HCT116 (cell line): ENCODE results near the gene DHRS7B. TPM values are rescaled to one million over a fixed set of nuclear protein-coding genes. Genes with fewer than 3 reads are reported as not detected.

ENCODE experiments used
- ATAC-seq: fragments of 200-7000 bp; cut with Tn5 transposase; 2 replicates; pipeline ENCODE4 v1.9.1; 2020; ENCODE audit warnings: mild to moderate bottlenecking, moderate library complexity
- BruUV-seq: library from RNA; stranded (reverse); fragments of 400-500 nt; replicated peaks from 2 replicates; lab custom pipeline; 2021; lab: Mats Ljungman, UMichigan
- CTCF ChIA-PET: fragments of 300-600 bp; sonication (Branson Sonifier 250); formaldehyde crosslinking; loops from one replicate; lab custom pipeline; 2021; ENCODE audit warnings: antibody characterized with exemption; lab: Charles Lee
- POLR2A ChIA-PET: fragments of 300-600, 350-600 bp; sonication (Branson Sonifier 250); formaldehyde crosslinking; loops from one replicate; lab custom pipeline; 2021; ENCODE audit warnings: antibody characterized with exemption; lab: Charles Lee
- RAD21 ChIA-PET, 2 experiments: fragments of 300-600 bp; sonication (Branson Sonifier 250); formaldehyde crosslinking; loops; one replicate each; lab custom pipeline; 2023; ENCODE audit warnings: low total read pairs in 2 of 2; ENCODE audit not compliant: uncharacterized antibody in 2 of 2, unreplicated experiment in 2 of 2, low non-redundant PET in 1 of 2; lab: Charles Lee
- DNase-seq: peaks from one replicate; pipeline ENCODE4 v3.0.0-alpha.2; 2010; ENCODE audit warnings: low read depth, low spot score
- H2AFZ ChIP-seq: fragments of 200-600 bp; shearing (Covaris generic), sonication (generic); 2 replicates; pipeline ENCODE4 v1.6.1; 2017; ENCODE audit warnings: low read depth, mixed run types, mixed read lengths, antibody characterized with exemption, low read length; ENCODE audit not compliant: poor library complexity, severe bottlenecking
- H3K27ac ChIP-seq: 2 replicates; pipeline ENCODE4 v1.5.1; 2012; ENCODE audit warnings: low read depth, low read length
- H3K27me3 ChIP-seq: fragments of 200-600 bp; sonication (generic); 2 replicates; pipeline ENCODE4 v1.6.1; 2016; ENCODE audit warnings: mixed run types, low read length, mixed read lengths; ENCODE audit not compliant: insufficient read depth
- H3K36me3 ChIP-seq, 2 experiments: fragments of 200-500 bp in 1 of 2; fragments of 200-600 bp in 1 of 2; sonication (Bioruptor generic) in 1 of 2; sonication (generic) in 1 of 2; 2 replicates each; pipeline versions ENCODE4 v1.5.1 to v1.6.1; 2014 to 2016; ENCODE audit warnings: low read length in 2 of 2, inconsistent platforms in 1 of 2, mixed read lengths in 1 of 2, mixed run types in 1 of 2; ENCODE audit not compliant: insufficient read depth in 2 of 2, control insufficient read depth in 1 of 2
- H3K4me1 ChIP-seq, 2 experiments: fragments of 200-600 bp in 1 of 2; sonication (generic) in 1 of 2; 2 replicates each; pipeline versions ENCODE4 v1.5.1 to v1.6.1; 2012 to 2017; ENCODE audit warnings: low read length in 2 of 2, inconsistent platforms in 1 of 2, mild to moderate bottlenecking in 1 of 2, mixed read lengths in 1 of 2, mixed run types in 1 of 2, moderate library complexity in 1 of 2; ENCODE audit not compliant: insufficient read depth in 2 of 2, control insufficient read depth in 1 of 2
- H3K4me2 ChIP-seq: fragments of 200-600 bp; sonication (generic); 2 replicates; pipeline ENCODE4 v1.6.1; 2017; ENCODE audit warnings: mixed run types, low read length, mixed read lengths
- H3K4me3 ChIP-seq, 2 experiments: fragments of 200-600 bp in 1 of 2; sonication (generic) in 1 of 2; replicated peaks in 1 of 2; 2 replicates each; pipeline ENCODE4 v1.5.1; 2011 to 2016; ENCODE audit warnings: low read length in 2 of 2, control low read depth in 1 of 2, low read depth in 1 of 2, mild to moderate bottlenecking in 1 of 2, mixed read lengths in 1 of 2, mixed run types in 1 of 2
- H3K79me2 ChIP-seq: fragments of 200-600 bp; sonication (generic); 2 replicates; pipeline ENCODE4 v1.6.1; 2017; ENCODE audit warnings: mild to moderate bottlenecking, mixed run types, low read length, moderate library complexity, mixed read lengths; ENCODE audit not compliant: insufficient read depth
- H3K9ac ChIP-seq: fragments of 200-600 bp; sonication (generic); 2 replicates; pipeline ENCODE4 v1.6.1; 2016; ENCODE audit warnings: low read length, mixed read lengths
- H3K9me2 ChIP-seq: fragments of 200-600 bp; sonication (generic), shearing (Covaris generic); 2 replicates; pipeline ENCODE4 v1.6.1; 2017; ENCODE audit warnings: mixed run types, mild to moderate bottlenecking, moderate library complexity; ENCODE audit not compliant: insufficient read depth
- H3K9me3 ChIP-seq, 2 experiments: fragments of 200-500 bp in 1 of 2; fragments of 200-600 bp in 1 of 2; sonication (Bioruptor generic) in 1 of 2; sonication (generic) in 1 of 2; 2 replicates each; pipeline ENCODE4 v1.6.1; 2014 to 2017; ENCODE audit warnings: low read length in 2 of 2, mixed read lengths in 2 of 2, inconsistent platforms in 1 of 2, low read depth in 1 of 2, mild to moderate bottlenecking in 1 of 2, mixed run types in 1 of 2, moderate library complexity in 1 of 2; ENCODE audit not compliant: control insufficient read depth in 1 of 2, insufficient read depth in 1 of 2
- H4K20me1 ChIP-seq: fragments of 200-600 bp; sonication (generic), shearing (Covaris generic); 2 replicates; pipeline ENCODE4 v1.6.1; 2017; ENCODE audit warnings: mixed run types, mild to moderate bottlenecking, moderate library complexity; ENCODE audit not compliant: insufficient read depth
- ATF3 ChIP-seq: IDR thresholded peaks from 2 replicates; pipeline ENCODE4 v1.6.1; 2012
- CBX3 ChIP-seq: IDR thresholded peaks from 2 replicates; pipeline ENCODE4 v1.6.1; 2012; ENCODE audit warnings: low read depth
- CEBPB ChIP-seq: IDR thresholded peaks from 2 replicates; pipeline ENCODE4 v1.6.1; 2012; ENCODE audit warnings: low read depth
- CTCF ChIP-seq, 3 experiments: fragments of 200-600 bp in 1 of 3; sonication (generic) in 1 of 3; IDR thresholded peaks in 2 of 3; conservative IDR thresholded peaks in 1 of 3; 2 replicates each; pipeline ENCODE4 v1.5.1; 2012 to 2017; ENCODE audit warnings: low read depth in 2 of 3, low read length in 2 of 3, antibody characterized with exemption in 1 of 3, borderline replicate concordance in 1 of 3, control low read depth in 1 of 3, mild to moderate bottlenecking in 1 of 3, mixed read lengths in 1 of 3, mixed run types in 1 of 3, moderate library complexity in 1 of 3; ENCODE audit not compliant: insufficient read depth in 1 of 3
- EGR1 ChIP-seq: IDR thresholded peaks from 2 replicates; pipeline ENCODE4 v1.6.1; 2012; ENCODE audit warnings: low read depth
- EZH2 ChIP-seq: fragments of 200-600 bp; sonication (generic); IDR thresholded peaks from 2 replicates; pipeline ENCODE4 v1.6.1; 2017; ENCODE audit warnings: antibody characterized with exemption, mixed run types
- EZH2phosphoT487 ChIP-seq: fragments of 200-600 bp; IDR thresholded peaks from 2 replicates; pipeline ENCODE4 v1.6.1; 2018; ENCODE audit warnings: antibody characterized with exemption, borderline replicate concordance
- MAX ChIP-seq: IDR thresholded peaks from 2 replicates; pipeline ENCODE4 v1.6.1; 2012
- POLR2A ChIP-seq: IDR thresholded peaks from 2 replicates; pipeline ENCODE4 v1.7.0; 2011; ENCODE audit warnings: borderline replicate concordance; ENCODE audit not compliant: insufficient read depth, insufficient read length; ENCODE audit errors: extremely low read depth
- SP1 ChIP-seq: IDR thresholded peaks from 2 replicates; pipeline ENCODE4 v1.6.1; 2012; ENCODE audit warnings: low read depth
- SRF ChIP-seq: IDR thresholded peaks from 2 replicates; pipeline ENCODE4 v1.6.1; 2012; ENCODE audit warnings: low read depth
- ZNF274 ChIP-seq: fragments of 200-500 bp; sonication (Bioruptor generic); IDR thresholded peaks from 2 replicates; pipeline ENCODE4 v1.6.1; 2014; ENCODE audit warnings: mild to moderate bottlenecking, low read depth, low read length, inconsistent platforms
- intact Hi-C: fragments of 100-400 bp; cut with micrococcal nuclease; formaldehyde crosslinking; loops from 2 replicates; pipeline ENCODE4 v1.10.0; 2022
- total RNA-seq: library from RNA; stranded (reverse); gene quantifications from one replicate; pipeline ENCODE4 v1.2.1, GENCODE V29; 2021; ENCODE audit not compliant: unreplicated experiment

Gene DHRS7B
- total RNA-seq, 1 experiment from 2014 or later, result 19.6 TPM

GRCh38 chr17:21157586-21158370, 31.0 kb downstream of the DHRS7B start:
- Histone ChIP-seq H3K36me3 (no peaks in the 10 kb centered on the region), H4K20me1 (no peaks in the 10 kb centered on the region), H3K9me3 (peaks cover 0 to under 1% of the 10 kb centered on the region in 2 experiments; a peak in 2 of 4 replicates), H3K9ac (no peak overlapping the region), H3K4me1 (no peaks in the 10 kb centered on the region), H3K27me3 (no peaks in the 10 kb centered on the region), H3K27ac (no peak overlapping the region), H3K9me2 (peaks cover 4% of the 10 kb centered on the region; the same call in 1 of the 2 replicates), H3K4me2 (no peak overlapping the region), H3K4me3 (no peak overlapping the region), H3K79me2 (no peaks in the 10 kb centered on the region), H2AFZ (no peak overlapping the region)
- TF ChIP-seq POLR2A, result no peak
- no peak for TF ChIP-seq EZH2
- TF ChIP-seq EGR1, result no peak
- no peak for TF ChIP-seq MAX
- TF ChIP-seq CEBPB, result no peak
- no peak for TF ChIP-seq SRF
- no peak for TF ChIP-seq ATF3
- TF ChIP-seq CTCF (IDR thresholded peaks at IDR 0.05 in 2 of 3, conservative IDR thresholded peaks at IDR 0.05 in 1 of 3; ENCODE audit: borderline replicate concordance in 1 of 3, insufficient read depth in 1 of 3, low read depth in 2 of 3, low read length in 2 of 3), result no peak
- TF ChIP-seq EZH2phosphoT487, result no peak
- TF ChIP-seq ZNF274, result no peak
- no peak for TF ChIP-seq CBX3
- no peak for TF ChIP-seq SP1
- CTCF ChIA-PET, result no interaction called here
- POLR2A ChIA-PET, result no interaction called here
- BruUV-seq, result no TSS peak
- intact Hi-C loops, result no loop called here
- RAD21 ChIA-PET, result no interaction called here
- no peak for ATAC-seq
- no peak for DNase-seq
